GM23338 (cell line): Measurements from ENCODE around the gene FAM163A. TPM values are rescaled to one million over a fixed set of nuclear protein-coding genes. Genes with fewer than 3 reads are reported as not detected.

Source experiments
- ATAC-seq: fragments of 200-7000 bp; cut with Tn5 transposase; 3 replicates; pipeline ENCODE4 v1.9.1; 2020
- DNase-seq: peaks from one replicate; pipeline ENCODE4 v3.0.0-alpha.2; 2015; ENCODE audit warnings: low spot score
- H2AFZ ChIP-seq: fragments of 200-600 bp; sonication (generic); 2 replicates; pipeline ENCODE4 v1.8.0; 2016; ENCODE audit warnings: antibody characterized with exemption, mild to moderate bottlenecking, moderate library complexity
- H3F3A ChIP-seq: fragments of 200-600 bp; sonication (generic); replicated peaks from 2 replicates; pipeline ENCODE4 v1.8.0; 2017; ENCODE audit warnings: antibody characterized with exemption, mixed run types, low read depth
- H3K27ac ChIP-seq: fragments of 200-600 bp; sonication (generic); 2 replicates; pipeline ENCODE4 v1.6.1; 2016; ENCODE audit warnings: low read depth
- H3K27me3 ChIP-seq: fragments of 200-600 bp; sonication (generic); 2 replicates; pipeline ENCODE4 v1.8.0; 2016; ENCODE audit warnings: mild to moderate bottlenecking, mixed run types, moderate library complexity; ENCODE audit not compliant: insufficient read depth
- H3K36me3 ChIP-seq: fragments of 200-600 bp; sonication (generic); 2 replicates; pipeline ENCODE4 v1.8.0; 2016; ENCODE audit warnings: mild to moderate bottlenecking; ENCODE audit not compliant: insufficient read depth
- H3K4me1 ChIP-seq: fragments of 200-600 bp; sonication (generic); 2 replicates; pipeline ENCODE4 v1.8.0; 2016; ENCODE audit warnings: mild to moderate bottlenecking, moderate library complexity; ENCODE audit not compliant: insufficient read depth
- H3K4me2 ChIP-seq: fragments of 200-600 bp; sonication (generic); 2 replicates; pipeline ENCODE4 v1.7.1; 2017; ENCODE audit warnings: mixed run types
- H3K4me3 ChIP-seq: fragments of 200-600 bp; sonication (generic); 2 replicates; pipeline ENCODE4 v1.6.1; 2016; ENCODE audit warnings: mixed run types
- H3K79me2 ChIP-seq: fragments of 200-600 bp; sonication (generic); replicated peaks from 2 replicates; pipeline ENCODE4 v1.8.0; 2017; ENCODE audit warnings: mild to moderate bottlenecking; ENCODE audit not compliant: insufficient read depth
- H3K9me2 ChIP-seq: fragments of 200-600 bp; sonication (generic); 2 replicates; pipeline ENCODE4 v1.8.0; 2017; ENCODE audit not compliant: insufficient read depth
- H4K20me1 ChIP-seq: fragments of 200-600 bp; sonication (generic); replicated peaks from 2 replicates; pipeline ENCODE4 v1.8.0; 2017; ENCODE audit warnings: mild to moderate bottlenecking; ENCODE audit not compliant: insufficient read depth
- H3K27ac Mint-ChIP-seq: 2 replicates; pipeline ENCODE4 v1.8.0; 2020; ENCODE audit warnings: inconsistent platforms, mild to moderate bottlenecking, moderate library complexity, mixed read lengths
- H3K27me3 Mint-ChIP-seq: 3 replicates; pipeline ENCODE4 v1.8.0; 2022; ENCODE audit warnings: low read depth, mild to moderate bottlenecking, moderate library complexity, mixed read lengths, inconsistent platforms; ENCODE audit not compliant: insufficient read depth, poor library complexity
- H3K36me3 Mint-ChIP-seq: 3 replicates; pipeline ENCODE4 v1.8.0; 2021; ENCODE audit warnings: low read depth, mild to moderate bottlenecking, inconsistent platforms, moderate library complexity, mixed read lengths
- H3K4me1 Mint-ChIP-seq: 3 replicates; pipeline ENCODE4 v1.8.0; 2020; ENCODE audit warnings: mild to moderate bottlenecking, inconsistent platforms, mixed read lengths
- H3K4me3 Mint-ChIP-seq: 3 replicates; pipeline ENCODE4 v1.8.0; 2021; ENCODE audit warnings: moderate library complexity, mild to moderate bottlenecking, inconsistent platforms, mixed read lengths
- H3K9me3 Mint-ChIP-seq: 3 replicates; pipeline ENCODE4 v1.8.0; 2020; ENCODE audit warnings: moderate library complexity, mild to moderate bottlenecking, inconsistent platforms, mixed read lengths
- CREB1 ChIP-seq: fragments of 250-450 bp; sonication (Bioruptor Pico); IDR thresholded peaks from 2 replicates; pipeline ENCODE4 v1.5.0; 2020; ENCODE audit warnings: low read depth, mild to moderate bottlenecking, moderate library complexity
- EZH2 ChIP-seq: fragments of 200-600 bp; sonication (generic); IDR thresholded peaks from one replicate; pipeline ENCODE4 v1.8.0; 2017; ENCODE audit warnings: antibody characterized with exemption, mild to moderate bottlenecking, low read depth; ENCODE audit not compliant: unreplicated experiment
- EZH2phosphoT487 ChIP-seq: fragments of 200-600 bp; sonication (generic); IDR thresholded peaks from one replicate; pipeline ENCODE4 v1.8.1; 2018; ENCODE audit warnings: antibody characterized with exemption; ENCODE audit not compliant: unreplicated experiment
- JUNB ChIP-seq: IDR thresholded peaks from one replicate; pipeline ENCODE4 v1.6.1; 2016; ENCODE audit warnings: antibody characterized with exemption; ENCODE audit not compliant: unreplicated experiment
- NANOG ChIP-seq: IDR thresholded peaks from 2 replicates; pipeline ENCODE4 v1.6.1; 2016; ENCODE audit warnings: antibody characterized with exemption, borderline replicate concordance
- POLR2AphosphoS5 ChIP-seq: IDR thresholded peaks from 2 replicates; pipeline ENCODE4 v1.6.1; 2016; ENCODE audit warnings: antibody characterized with exemption, low read depth
- STAT1 ChIP-seq: IDR thresholded peaks from one replicate; pipeline ENCODE4 v1.6.1; 2016; ENCODE audit warnings: antibody characterized with exemption; ENCODE audit not compliant: unreplicated experiment
- polyA plus RNA-seq: library from polyadenylated mRNA; unstranded; fragments of >200 nt; fragmentation: Nextera tagmentation; extraction: Ambion mirVana; gene quantifications from 2 replicates; pipeline ENCODE4 v1.2.1, GENCODE V29; 2016
- total RNA-seq: library from RNA; depleted of rRNA; stranded (reverse); fragments of >200 nt; shearing (Covaris generic); gene quantifications from 2 replicates; pipeline ENCODE4 v1.2.3, GENCODE V29; 2014
- TF ChIP-seq, protein P1 (sequence below), 2 experiments: fragments of 200-600 bp in 1 of 2; sonication (generic) in 1 of 2; conservative IDR thresholded peaks; 2 replicates each; pipeline versions ENCODE4 v1.5.1 to v1.6.1; 2016 to 2017; ENCODE audit warnings: antibody characterized with exemption in 2 of 2, low read depth in 2 of 2, mild to moderate bottlenecking in 2 of 2, moderate library complexity in 1 of 2
- TF ChIP-seq, protein P2 (sequence below): fragments of 250-450 bp; sonication (Bioruptor Pico); IDR thresholded peaks from 2 replicates; pipeline ENCODE4 v1.5.0; 2020; ENCODE audit warnings: mild to moderate bottlenecking, moderate library complexity
- TF ChIP-seq, protein P3 (sequence below): IDR thresholded peaks from 2 replicates; pipeline ENCODE4 v1.6.1; 2016; ENCODE audit warnings: antibody characterized with exemption

Gene FAM163A
- total and polyA plus RNA-seq, 2 experiments from 2014 or later: not detected

- no peak overlapping the region for H3K4me3 Mint-ChIP-seq
- H2AFZ ChIP-seq: no peak overlapping the region
- H3K27me3 Mint-ChIP-seq: peaks cover 31% of the 10 kb centered on the region
- no peaks in the 10 kb centered on the region for H3K79me2 ChIP-seq
- H3K4me3 ChIP-seq: no peak overlapping the region
- H3K36me3 Mint-ChIP-seq: no peaks in the 10 kb centered on the region
- H3K27me3 ChIP-seq: peaks cover 48% of the 10 kb centered on the region
- no peak overlapping the region for H3K4me2 ChIP-seq
- H3K9me2 ChIP-seq: 0 out of 2 replicates have a peak, but pooled peaks cover 7% of the 10 kb centered on the region
- no peaks in the 10 kb centered on the region for H4K20me1 ChIP-seq
- no peak for TF ChIP-seq EZH2phosphoT487
- no peak for TF ChIP-seq CREB1 (CRISPR knock-in tag)
- no peak for TF ChIP-seq STAT1
- TF ChIP-seq, protein P1, sequence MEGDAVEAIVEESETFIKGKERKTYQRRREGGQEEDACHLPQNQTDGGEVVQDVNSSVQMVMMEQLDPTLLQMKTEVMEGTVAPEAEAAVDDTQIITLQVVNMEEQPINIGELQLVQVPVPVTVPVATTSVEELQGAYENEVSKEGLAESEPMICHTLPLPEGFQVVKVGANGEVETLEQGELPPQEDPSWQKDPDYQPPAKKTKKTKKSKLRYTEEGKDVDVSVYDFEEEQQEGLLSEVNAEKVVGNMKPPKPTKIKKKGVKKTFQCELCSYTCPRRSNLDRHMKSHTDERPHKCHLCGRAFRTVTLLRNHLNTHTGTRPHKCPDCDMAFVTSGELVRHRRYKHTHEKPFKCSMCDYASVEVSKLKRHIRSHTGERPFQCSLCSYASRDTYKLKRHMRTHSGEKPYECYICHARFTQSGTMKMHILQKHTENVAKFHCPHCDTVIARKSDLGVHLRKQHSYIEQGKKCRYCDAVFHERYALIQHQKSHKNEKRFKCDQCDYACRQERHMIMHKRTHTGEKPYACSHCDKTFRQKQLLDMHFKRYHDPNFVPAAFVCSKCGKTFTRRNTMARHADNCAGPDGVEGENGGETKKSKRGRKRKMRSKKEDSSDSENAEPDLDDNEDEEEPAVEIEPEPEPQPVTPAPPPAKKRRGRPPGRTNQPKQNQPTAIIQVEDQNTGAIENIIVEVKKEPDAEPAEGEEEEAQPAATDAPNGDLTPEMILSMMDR (conservative IDR thresholded peaks at IDR 0.05; ENCODE audit: low read depth in 2 of 2): no peak
- TF ChIP-seq, protein P2, sequence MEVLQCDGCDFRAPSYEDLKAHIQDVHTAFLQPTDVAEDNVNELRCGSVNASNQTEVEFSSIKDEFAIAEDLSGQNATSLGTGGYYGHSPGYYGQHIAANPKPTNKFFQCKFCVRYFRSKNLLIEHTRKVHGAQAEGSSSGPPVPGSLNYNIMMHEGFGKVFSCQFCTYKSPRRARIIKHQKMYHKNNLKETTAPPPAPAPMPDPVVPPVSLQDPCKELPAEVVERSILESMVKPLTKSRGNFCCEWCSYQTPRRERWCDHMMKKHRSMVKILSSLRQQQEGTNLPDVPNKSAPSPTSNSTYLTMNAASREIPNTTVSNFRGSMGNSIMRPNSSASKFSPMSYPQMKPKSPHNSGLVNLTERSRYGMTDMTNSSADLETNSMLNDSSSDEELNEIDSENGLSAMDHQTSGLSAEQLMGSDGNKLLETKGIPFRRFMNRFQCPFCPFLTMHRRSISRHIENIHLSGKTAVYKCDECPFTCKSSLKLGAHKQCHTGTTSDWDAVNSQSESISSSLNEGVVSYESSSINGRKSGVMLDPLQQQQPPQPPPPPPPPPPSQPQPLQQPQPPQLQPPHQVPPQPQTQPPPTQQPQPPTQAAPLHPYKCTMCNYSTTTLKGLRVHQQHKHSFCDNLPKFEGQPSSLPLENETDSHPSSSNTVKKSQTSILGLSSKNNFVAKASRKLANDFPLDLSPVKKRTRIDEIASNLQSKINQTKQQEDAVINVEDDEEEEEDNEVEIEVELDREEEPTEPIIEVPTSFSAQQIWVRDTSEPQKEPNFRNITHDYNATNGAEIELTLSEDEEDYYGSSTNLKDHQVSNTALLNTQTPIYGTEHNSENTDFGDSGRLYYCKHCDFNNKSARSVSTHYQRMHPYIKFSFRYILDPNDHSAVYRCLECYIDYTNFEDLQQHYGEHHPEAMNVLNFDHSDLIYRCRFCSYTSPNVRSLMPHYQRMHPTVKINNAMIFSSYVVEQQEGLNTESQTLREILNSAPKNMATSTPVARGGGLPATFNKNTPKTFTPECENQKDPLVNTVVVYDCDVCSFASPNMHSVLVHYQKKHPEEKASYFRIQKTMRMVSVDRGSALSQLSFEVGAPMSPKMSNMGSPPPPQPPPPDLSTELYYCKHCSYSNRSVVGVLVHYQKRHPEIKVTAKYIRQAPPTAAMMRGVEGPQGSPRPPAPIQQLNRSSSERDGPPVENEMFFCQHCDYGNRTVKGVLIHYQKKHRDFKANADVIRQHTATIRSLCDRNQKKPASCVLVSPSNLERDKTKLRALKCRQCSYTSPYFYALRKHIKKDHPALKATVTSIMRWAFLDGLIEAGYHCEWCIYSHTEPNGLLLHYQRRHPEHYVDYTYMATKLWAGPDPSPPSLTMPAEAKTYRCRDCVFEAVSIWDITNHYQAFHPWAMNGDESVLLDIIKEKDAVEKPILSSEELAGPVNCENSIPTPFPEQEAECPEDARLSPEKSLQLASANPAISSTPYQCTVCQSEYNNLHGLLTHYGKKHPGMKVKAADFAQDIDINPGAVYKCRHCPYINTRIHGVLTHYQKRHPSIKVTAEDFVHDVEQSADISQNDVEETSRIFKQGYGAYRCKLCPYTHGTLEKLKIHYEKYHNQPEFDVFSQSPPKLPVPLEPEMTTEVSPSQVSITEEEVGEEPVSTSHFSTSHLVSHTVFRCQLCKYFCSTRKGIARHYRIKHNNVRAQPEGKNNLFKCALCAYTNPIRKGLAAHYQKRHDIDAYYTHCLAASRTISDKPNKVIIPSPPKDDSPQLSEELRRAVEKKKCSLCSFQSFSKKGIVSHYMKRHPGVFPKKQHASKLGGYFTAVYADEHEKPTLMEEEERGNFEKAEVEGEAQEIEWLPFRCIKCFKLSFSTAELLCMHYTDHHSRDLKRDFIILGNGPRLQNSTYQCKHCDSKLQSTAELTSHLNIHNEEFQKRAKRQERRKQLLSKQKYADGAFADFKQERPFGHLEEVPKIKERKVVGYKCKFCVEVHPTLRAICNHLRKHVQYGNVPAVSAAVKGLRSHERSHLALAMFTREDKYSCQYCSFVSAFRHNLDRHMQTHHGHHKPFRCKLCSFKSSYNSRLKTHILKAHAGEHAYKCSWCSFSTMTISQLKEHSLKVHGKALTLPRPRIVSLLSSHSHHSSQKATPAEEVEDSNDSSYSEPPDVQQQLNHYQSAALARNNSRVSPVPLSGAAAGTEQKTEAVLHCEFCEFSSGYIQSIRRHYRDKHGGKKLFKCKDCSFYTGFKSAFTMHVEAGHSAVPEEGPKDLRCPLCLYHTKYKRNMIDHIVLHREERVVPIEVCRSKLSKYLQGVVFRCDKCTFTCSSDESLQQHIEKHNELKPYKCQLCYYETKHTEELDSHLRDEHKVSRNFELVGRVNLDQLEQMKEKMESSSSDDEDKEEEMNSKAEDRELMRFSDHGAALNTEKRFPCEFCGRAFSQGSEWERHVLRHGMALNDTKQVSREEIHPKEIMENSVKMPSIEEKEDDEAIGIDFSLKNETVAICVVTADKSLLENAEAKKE (CRISPR knock-in tag): no peak
- no peak for TF ChIP-seq NANOG
- no peak for TF ChIP-seq JUNB
- TF ChIP-seq, protein P3, sequence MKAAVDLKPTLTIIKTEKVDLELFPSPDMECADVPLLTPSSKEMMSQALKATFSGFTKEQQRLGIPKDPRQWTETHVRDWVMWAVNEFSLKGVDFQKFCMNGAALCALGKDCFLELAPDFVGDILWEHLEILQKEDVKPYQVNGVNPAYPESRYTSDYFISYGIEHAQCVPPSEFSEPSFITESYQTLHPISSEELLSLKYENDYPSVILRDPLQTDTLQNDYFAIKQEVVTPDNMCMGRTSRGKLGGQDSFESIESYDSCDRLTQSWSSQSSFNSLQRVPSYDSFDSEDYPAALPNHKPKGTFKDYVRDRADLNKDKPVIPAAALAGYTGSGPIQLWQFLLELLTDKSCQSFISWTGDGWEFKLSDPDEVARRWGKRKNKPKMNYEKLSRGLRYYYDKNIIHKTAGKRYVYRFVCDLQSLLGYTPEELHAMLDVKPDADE: no peak
- no peak for TF ChIP-seq EZH2
- no peak for TF ChIP-seq POLR2AphosphoS5
- no peak overlapping the region for H3K27ac ChIP-seq
- DNase-seq (no peak), ATAC-seq (no peak)
- peaks cover 4% of the 10 kb centered on the region; the same call in 1 of the 2 replicates for H3K4me1 ChIP-seq
- H3F3A ChIP-seq: no peaks in the 10 kb centered on the region; the same call in 1 of the 2 replicates
- no peaks in the 10 kb centered on the region for H3K36me3 ChIP-seq
- peaks cover 10% of the 10 kb centered on the region; the same call in 2 of the 3 replicates for H3K4me1 Mint-ChIP-seq
- H3K9me3 Mint-ChIP-seq: peaks cover 3% of the 10 kb centered on the region; the same call in 1 of the 3 replicates
- H3K27ac Mint-ChIP-seq: no peak overlapping the region
Observed at GRCh38 chr1:179748772-179749171, 5.7 kb downstream of the FAM163A start.
